GM13976 (cell line): ENCODE measurements around the gene FAM131C.
"Not testable (repeated sequence)": the region's sequence is repeated elsewhere in the genome, so short reads cannot be mapped to it uniquely, and the experiment has no call there.

Experiments used
- DNase-seq: peaks from one replicate; pipeline ENCODE4 v3.0.0; 2012; ENCODE audit warnings: low spot score
- CTCF ChIP-seq: IDR thresholded peaks from 2 replicates; pipeline ENCODE4 v1.5.1; 2012; ENCODE audit warnings: borderline replicate concordance, mild to moderate bottlenecking; ENCODE audit not compliant: insufficient read depth; ENCODE audit errors: extremely low read depth, missing control alignments, control extremely low read depth
- in situ Hi-C: fragments of 300-500 bp; cut with MboI; formaldehyde crosslinking; loops from one replicate; pipeline ENCODE4 v1.12.0; 2022; ENCODE audit warnings: low sequenced_read_pairs, mixed read lengths, inconsistent platforms; ENCODE audit not compliant: unreplicated experiment

Gene FAM131C

GRCh38 chr1:16038620-16038912 is 34.9 kb downstream of the FAM131C start:
- no peak for DNase-seq
- in situ Hi-C loops = no loop called here
- TF ChIP-seq CTCF = no peak

GRCh38 chr1:16036461-16036860 is 37.0 kb downstream of the FAM131C start:
- in situ Hi-C loops, DNase-seq: not testable (repeated sequence)

- DNase-seq, in situ Hi-C loops: not testable (repeated sequence)
Measured at GRCh38 chr1:16033103-16033632, 40.3 kb downstream of the FAM131C start.

- in situ Hi-C loops = no loop called here
- peak; percentile 93 for DNase-seq
- peak; percentile 93 for TF ChIP-seq CTCF
Measured at GRCh38 chr1:16032388-16033102, 40.9 kb downstream of the FAM131C start.

GRCh38 chr1:16031551-16031950 is 41.9 kb downstream of the FAM131C start:
- no peak for TF ChIP-seq CTCF
- DNase-seq = no peak
- in situ Hi-C loops = no loop called here

- in situ Hi-C loops = no loop called here
- DNase-seq = no peak
- no peak for TF ChIP-seq CTCF
Measured at GRCh38 chr1:16029288-16029687, 44.2 kb downstream of the FAM131C start.

- DNase-seq, in situ Hi-C loops: not testable (repeated sequence)
Measured at GRCh38 chr1:16029003-16029268, 44.5 kb downstream of the FAM131C start.

- in situ Hi-C loops = no loop called here
- no peak for TF ChIP-seq CTCF
- DNase-seq = no peak
Measured at GRCh38 chr1:16028237-16029002, 45.0 kb downstream of the FAM131C start.
